GM23248 (cell line): ENCODE data around the gene EFHC1. TPM values are rescaled to one million over a fixed set of nuclear protein-coding genes. Genes with fewer than 3 reads are reported as not detected.

ENCODE experiments used
- DNase-seq: peaks from one replicate; pipeline ENCODE4 v3.0.0-alpha.2; 2015
- H2AFZ ChIP-seq: fragments of 200-600 bp; sonication (generic); 2 replicates; pipeline ENCODE4 v1.6.1; 2016; ENCODE audit warnings: antibody characterized with exemption
- H3F3A ChIP-seq: fragments of 200-600 bp; sonication (generic); 2 replicates; pipeline ENCODE4 v1.6.1; 2016; ENCODE audit warnings: mild to moderate bottlenecking, antibody characterized with exemption, mixed run types; ENCODE audit not compliant: insufficient read depth
- H3K27ac ChIP-seq: fragments of 200-600 bp; sonication (generic); 2 replicates; pipeline ENCODE4 v1.5.1; 2016; ENCODE audit warnings: mild to moderate bottlenecking
- H3K27me3 ChIP-seq: fragments of 200-600 bp; sonication (generic); replicated peaks from 2 replicates; pipeline ENCODE4 v1.6.1; 2016; ENCODE audit warnings: mild to moderate bottlenecking; ENCODE audit not compliant: insufficient read depth
- H3K36me3 ChIP-seq: fragments of 200-600 bp; sonication (generic); 2 replicates; pipeline ENCODE4 v1.6.1; 2016; ENCODE audit warnings: low read depth, mild to moderate bottlenecking
- H3K4me1 ChIP-seq: fragments of 200-600 bp; sonication (generic); 2 replicates; pipeline ENCODE4 v1.6.1; 2016; ENCODE audit warnings: mild to moderate bottlenecking; ENCODE audit not compliant: insufficient read depth
- H3K4me2 ChIP-seq: fragments of 200-600 bp; sonication (generic); one replicate; pipeline ENCODE4 v1.6.1; 2016; ENCODE audit warnings: mild to moderate bottlenecking; ENCODE audit not compliant: unreplicated experiment
- H3K4me3 ChIP-seq: fragments of 200-600 bp; sonication (generic); 2 replicates; pipeline ENCODE4 v1.5.1; 2016; ENCODE audit warnings: mild to moderate bottlenecking
- H3K79me2 ChIP-seq: fragments of 200-600 bp; sonication (generic); 2 replicates; pipeline ENCODE4 v1.6.1; 2016; ENCODE audit warnings: mild to moderate bottlenecking; ENCODE audit not compliant: insufficient read depth
- H3K9ac ChIP-seq: fragments of 200-600 bp; sonication (generic); 2 replicates; pipeline ENCODE4 v1.6.1; 2016; ENCODE audit warnings: mild to moderate bottlenecking
- H3K9me2 ChIP-seq: fragments of 200-600 bp; sonication (generic); 2 replicates; pipeline ENCODE4 v1.6.1; 2016; ENCODE audit warnings: mixed run types, mild to moderate bottlenecking, moderate library complexity; ENCODE audit not compliant: insufficient read depth
- H3K9me3 ChIP-seq: fragments of 200-600 bp; sonication (generic); one replicate; pipeline ENCODE4 v1.6.1; 2017; ENCODE audit warnings: low read depth
- H4K20me1 ChIP-seq: fragments of 200-600 bp; sonication (generic); 2 replicates; pipeline ENCODE4 v1.6.0; 2016; ENCODE audit not compliant: insufficient read depth
- EZH2 ChIP-seq: fragments of 200-600 bp; sonication (generic); IDR thresholded peaks from 2 replicates; pipeline ENCODE4 v1.6.1; 2018; ENCODE audit warnings: antibody characterized with exemption, mild to moderate bottlenecking; ENCODE audit not compliant: insufficient read depth, poor library complexity, severe bottlenecking
- EZH2phosphoT487 ChIP-seq: fragments of 200-600 bp; sonication (generic); IDR thresholded peaks from 2 replicates; pipeline ENCODE4 v1.6.1; 2018; ENCODE audit warnings: antibody characterized with exemption, moderate library complexity, mild to moderate bottlenecking, low read depth; ENCODE audit not compliant: insufficient read depth
- WGBS, 2 experiments: methylation state at CpG; one replicate each; pipeline ENCODE4 v1.1.6; 2015 to 2017; ENCODE audit warnings: low lambda C conversion rate in 2 of 2, low coverage in 1 of 2; ENCODE audit errors: missing lambda C conversion rate in 2 of 2; 5-methylcytosine and 5-hydroxymethylcytosine counted together
- in situ Hi-C: fragments of 300-500 bp; cut with MboI; formaldehyde crosslinking; loops from 2 replicates; pipeline ENCODE4 v1.15.0; 2020
- polyA plus RNA-seq: library from polyadenylated mRNA; unstranded; fragments of >200 nt; fragmentation: Nextera tagmentation; extraction: Ambion mirVana; gene quantifications from 2 replicates; pipeline ENCODE4 v1.2.1, GENCODE V29; 2016
- total RNA-seq: library from RNA; depleted of rRNA; stranded (reverse); fragments of >200 nt; shearing (Covaris generic); gene quantifications from 2 replicates; pipeline ENCODE4 v1.2.3, GENCODE V29; 2014

The EFHC1 gene
- total and polyA plus RNA-seq, 2 experiments from 2014 or later = 29.7 to 36.1 TPM

DNA sequence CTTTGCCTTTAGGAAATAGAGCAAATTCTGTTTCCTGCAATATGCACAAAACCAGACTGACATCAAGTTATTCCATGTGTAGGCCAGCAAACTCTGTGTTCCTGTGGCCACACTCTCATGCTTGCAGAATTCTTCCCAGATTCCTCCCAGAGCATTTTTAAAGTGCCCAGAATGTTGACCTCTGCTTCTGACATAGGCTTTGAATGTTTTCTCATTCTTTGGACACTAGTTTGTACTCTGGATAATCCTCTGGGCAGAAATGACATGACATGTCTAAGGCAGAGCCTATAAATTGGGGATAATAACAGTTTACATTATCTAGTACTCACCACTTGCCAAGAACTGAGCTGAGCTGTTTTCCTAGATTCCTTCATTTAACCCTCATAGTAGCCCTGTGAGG, 9.2 kb upstream of the EFHC1 start:
- Histone ChIP-seq H3K4me1 (peaks cover 19% of the 10 kb centered on the region), H3K27ac (no peak overlapping the region), H3F3A (peaks cover 20% of the 10 kb centered on the region), H4K20me1 (no peaks in the 10 kb centered on the region), H3K79me2 (no peaks in the 10 kb centered on the region), H3K9me3 (no peaks in the 10 kb centered on the region), H2AFZ (no peak overlapping the region), H3K9ac (no peak overlapping the region), H3K4me2 (no peak overlapping the region), H3K9me2 (no peaks in the 10 kb centered on the region), H3K27me3 (no peaks in the 10 kb centered on the region), H3K4me3 (no peak overlapping the region), H3K36me3 (no peaks in the 10 kb centered on the region)
- no peak for TF ChIP-seq EZH2
- no peak for TF ChIP-seq EZH2phosphoT487
- in situ Hi-C loops = loop anchor here (10.0 kb wide), 1 partner anchor 184 kb away; no protein-coding TSS in a partner anchor
- no peak for DNase-seq

DNA sequence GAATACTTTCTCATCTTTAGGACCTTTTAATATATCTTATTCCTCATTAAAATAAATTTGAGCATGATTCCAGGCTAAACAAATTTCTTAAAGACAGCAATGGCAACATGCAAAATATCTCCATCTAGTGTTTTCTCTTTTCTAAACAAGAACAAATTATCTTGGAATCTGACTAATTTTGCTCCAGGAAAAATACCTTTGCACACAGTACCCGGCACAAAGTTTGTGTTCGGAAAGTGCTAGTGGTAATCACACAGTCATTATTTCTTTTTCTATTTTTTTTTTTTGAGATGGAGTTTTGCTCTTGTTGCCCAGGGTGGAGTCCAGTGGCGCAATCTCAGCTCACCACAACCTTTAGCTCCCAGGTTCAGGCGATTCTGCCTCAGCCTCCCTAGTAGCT, 8.2 kb upstream of the EFHC1 start:
- Histone ChIP-seq H3K9me3 (no peaks in the 10 kb centered on the region), H3K9me2 (no peaks in the 10 kb centered on the region), H4K20me1 (no peaks in the 10 kb centered on the region), H3K4me2 (no peak overlapping the region), H3K36me3 (no peaks in the 10 kb centered on the region), H2AFZ (no peak overlapping the region), H3K4me1 (peaks cover 28% of the 10 kb centered on the region), H3K4me3 (no peak overlapping the region), H3K9ac (no peak overlapping the region), H3K27ac (no peak overlapping the region), H3K27me3 (no peaks in the 10 kb centered on the region), H3F3A (peaks cover 29% of the 10 kb centered on the region), H3K79me2 (no peaks in the 10 kb centered on the region)
- no peak for TF ChIP-seq EZH2
- no peak for TF ChIP-seq EZH2phosphoT487
- DNase-seq = no peak
- 94% methylated on average over 4 of the region's 4 CpGs for WGBS, 2 experiments
- in situ Hi-C loops = loop anchor here (10.0 kb wide), 1 partner anchor 183 kb away; no protein-coding TSS in a partner anchor

GRCh38 chr6:52415333-52415732, 4.8 kb upstream of the EFHC1 start:
- Histone ChIP-seq H3K4me2 (no peak overlapping the region), H3K9me3 (no peaks in the 10 kb centered on the region), H4K20me1 (no peaks in the 10 kb centered on the region), H3F3A (peaks cover 51% of the 10 kb centered on the region), H3K27me3 (no peaks in the 10 kb centered on the region), H3K27ac (peak overlapping the region; percentile 95; the same call in 1 of the 2 replicates), H3K9ac (peak overlapping the region; percentile 31; the same call in 1 of the 2 replicates), H2AFZ (peak overlapping the region; percentile 24; the same call in 1 of the 2 replicates), H3K9me2 (no peaks in the 10 kb centered on the region), H3K79me2 (peaks cover 8% of the 10 kb centered on the region; the same call in 1 of the 2 replicates), H3K4me3 (no peak overlapping the region), H3K4me1 (peaks cover 43% of the 10 kb centered on the region), H3K36me3 (no peaks in the 10 kb centered on the region)
- in situ Hi-C loops = loop anchor here (10.0 kb wide), 1 partner anchor 179 kb away; no protein-coding TSS in a partner anchor
- TF ChIP-seq EZH2 = no peak
- no peak for TF ChIP-seq EZH2phosphoT487
- no peak for DNase-seq
- 92 to 94% methylated on average over 1 of the region's 1 CpG for WGBS, 2 experiments

DNA sequence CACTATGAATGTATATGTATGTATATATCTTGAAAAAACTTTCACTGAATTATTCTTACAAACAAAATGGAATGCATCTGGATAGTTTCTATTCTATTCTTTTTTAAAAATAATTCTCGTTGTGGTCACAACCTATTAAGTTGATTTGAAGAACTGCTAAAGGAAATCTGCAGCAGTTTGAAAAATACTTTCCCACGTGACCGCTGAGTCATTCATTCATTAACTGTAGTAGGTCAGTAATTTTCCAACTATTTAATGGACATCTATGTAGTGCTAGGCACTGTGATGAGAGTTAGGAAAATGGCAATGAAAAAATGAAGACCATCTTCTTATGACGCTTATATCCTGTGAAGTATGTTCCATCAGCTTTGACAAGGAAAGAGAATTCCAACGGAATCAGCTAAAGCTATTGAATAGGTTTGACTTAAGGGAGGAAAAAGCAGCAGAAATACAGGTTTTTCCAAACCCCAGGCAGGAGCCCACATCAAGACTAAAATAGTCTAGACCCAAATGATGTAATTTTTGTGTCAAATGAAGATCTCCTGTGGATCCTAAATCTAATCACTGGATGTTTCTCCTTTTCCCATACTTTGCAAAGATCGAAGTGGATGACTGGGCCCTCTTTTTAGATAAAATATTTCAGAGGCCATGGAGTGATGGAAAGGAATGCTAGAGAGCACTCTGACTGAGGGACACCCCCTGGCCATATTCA, 4.1 kb upstream of the EFHC1 start:
- Histone ChIP-seq H3K4me2 (peak overlapping the region; percentile 36), H3K4me1 (peaks cover 43% of the 10 kb centered on the region), H4K20me1 (no peaks in the 10 kb centered on the region), H3K9ac (peak overlapping the region; percentile 72), H3F3A (peaks cover 51% of the 10 kb centered on the region), H3K79me2 (peaks cover 15% of the 10 kb centered on the region), H3K9me2 (no peaks in the 10 kb centered on the region), H3K9me3 (no peaks in the 10 kb centered on the region), H3K27ac (peak overlapping the region; percentile 95), H3K27me3 (no peaks in the 10 kb centered on the region), H3K4me3 (no peak overlapping the region), H3K36me3 (no peaks in the 10 kb centered on the region), H2AFZ (0 out of 2 replicates have a peak overlapping the region, but pooled peaks have one; percentile 24)
- in situ Hi-C loops = loop anchor here (10.0 kb wide), 1 partner anchor 179 kb away; no protein-coding TSS in a partner anchor
- TF ChIP-seq EZH2 = no peak
- no peak for TF ChIP-seq EZH2phosphoT487
- DNase-seq = peak; percentile 73
- 39 to 40% methylated on average over 6 of the region's 6 CpGs for WGBS, 2 experiments
